ENCODE results near the gene KISS1.

DNA sequence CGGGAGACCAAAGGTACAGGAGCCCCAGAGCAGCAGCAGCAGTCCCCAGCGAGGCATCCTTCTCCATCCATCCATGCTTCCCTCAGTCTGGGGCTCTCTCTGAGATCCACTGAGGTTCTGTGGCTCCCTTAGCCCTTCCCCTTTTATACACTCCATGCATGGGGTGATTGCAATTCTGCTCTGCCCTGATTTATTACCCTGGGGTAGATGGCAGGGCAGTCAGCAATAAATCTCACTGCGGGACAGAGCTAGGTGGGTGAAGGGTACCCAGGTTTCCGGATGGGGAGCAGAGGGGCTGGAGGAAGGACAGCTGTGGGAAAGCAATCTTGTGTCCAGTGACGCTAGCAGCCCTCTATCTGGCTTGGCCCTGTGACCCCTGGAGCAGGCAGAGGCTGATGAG lies 30.1 kb downstream of the KISS1 start, which contains the start of gene REN:
- TF ChIP-seq, protein P1, sequence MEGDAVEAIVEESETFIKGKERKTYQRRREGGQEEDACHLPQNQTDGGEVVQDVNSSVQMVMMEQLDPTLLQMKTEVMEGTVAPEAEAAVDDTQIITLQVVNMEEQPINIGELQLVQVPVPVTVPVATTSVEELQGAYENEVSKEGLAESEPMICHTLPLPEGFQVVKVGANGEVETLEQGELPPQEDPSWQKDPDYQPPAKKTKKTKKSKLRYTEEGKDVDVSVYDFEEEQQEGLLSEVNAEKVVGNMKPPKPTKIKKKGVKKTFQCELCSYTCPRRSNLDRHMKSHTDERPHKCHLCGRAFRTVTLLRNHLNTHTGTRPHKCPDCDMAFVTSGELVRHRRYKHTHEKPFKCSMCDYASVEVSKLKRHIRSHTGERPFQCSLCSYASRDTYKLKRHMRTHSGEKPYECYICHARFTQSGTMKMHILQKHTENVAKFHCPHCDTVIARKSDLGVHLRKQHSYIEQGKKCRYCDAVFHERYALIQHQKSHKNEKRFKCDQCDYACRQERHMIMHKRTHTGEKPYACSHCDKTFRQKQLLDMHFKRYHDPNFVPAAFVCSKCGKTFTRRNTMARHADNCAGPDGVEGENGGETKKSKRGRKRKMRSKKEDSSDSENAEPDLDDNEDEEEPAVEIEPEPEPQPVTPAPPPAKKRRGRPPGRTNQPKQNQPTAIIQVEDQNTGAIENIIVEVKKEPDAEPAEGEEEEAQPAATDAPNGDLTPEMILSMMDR (IDR thresholded peaks at IDR 0.05 in 2 of 3, conservative IDR thresholded peaks at IDR 0.05 in 1 of 3; ENCODE audit: borderline replicate concordance in 1 of 3, insufficient read depth in 1 of 3, low read depth in 2 of 3, low read length in 2 of 3), result no peak
- TF ChIP-seq TCF7L2 (IDR thresholded peaks at IDR 0.05; ENCODE audit: borderline replicate concordance, extremely low read depth, insufficient read depth, insufficient read length) (no peak), POLR2AphosphoS5 (IDR thresholded peaks at IDR 0.05; ENCODE audit: low read depth, low read length) (no peak), POLR2A (IDR thresholded peaks at IDR 0.05; ENCODE audit: borderline replicate concordance, extremely low read depth, insufficient read depth, insufficient read length) (no peak), ZNF274 (IDR thresholded peaks at IDR 0.05; ENCODE audit: low read depth, low read length) (no peak)
- TF ChIP-seq, protein P2, sequence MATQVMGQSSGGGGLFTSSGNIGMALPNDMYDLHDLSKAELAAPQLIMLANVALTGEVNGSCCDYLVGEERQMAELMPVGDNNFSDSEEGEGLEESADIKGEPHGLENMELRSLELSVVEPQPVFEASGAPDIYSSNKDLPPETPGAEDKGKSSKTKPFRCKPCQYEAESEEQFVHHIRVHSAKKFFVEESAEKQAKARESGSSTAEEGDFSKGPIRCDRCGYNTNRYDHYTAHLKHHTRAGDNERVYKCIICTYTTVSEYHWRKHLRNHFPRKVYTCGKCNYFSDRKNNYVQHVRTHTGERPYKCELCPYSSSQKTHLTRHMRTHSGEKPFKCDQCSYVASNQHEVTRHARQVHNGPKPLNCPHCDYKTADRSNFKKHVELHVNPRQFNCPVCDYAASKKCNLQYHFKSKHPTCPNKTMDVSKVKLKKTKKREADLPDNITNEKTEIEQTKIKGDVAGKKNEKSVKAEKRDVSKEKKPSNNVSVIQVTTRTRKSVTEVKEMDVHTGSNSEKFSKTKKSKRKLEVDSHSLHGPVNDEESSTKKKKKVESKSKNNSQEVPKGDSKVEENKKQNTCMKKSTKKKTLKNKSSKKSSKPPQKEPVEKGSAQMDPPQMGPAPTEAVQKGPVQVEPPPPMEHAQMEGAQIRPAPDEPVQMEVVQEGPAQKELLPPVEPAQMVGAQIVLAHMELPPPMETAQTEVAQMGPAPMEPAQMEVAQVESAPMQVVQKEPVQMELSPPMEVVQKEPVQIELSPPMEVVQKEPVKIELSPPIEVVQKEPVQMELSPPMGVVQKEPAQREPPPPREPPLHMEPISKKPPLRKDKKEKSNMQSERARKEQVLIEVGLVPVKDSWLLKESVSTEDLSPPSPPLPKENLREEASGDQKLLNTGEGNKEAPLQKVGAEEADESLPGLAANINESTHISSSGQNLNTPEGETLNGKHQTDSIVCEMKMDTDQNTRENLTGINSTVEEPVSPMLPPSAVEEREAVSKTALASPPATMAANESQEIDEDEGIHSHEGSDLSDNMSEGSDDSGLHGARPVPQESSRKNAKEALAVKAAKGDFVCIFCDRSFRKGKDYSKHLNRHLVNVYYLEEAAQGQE (IDR thresholded peaks at IDR 0.05; ENCODE audit: low read depth), result no peak
- TF ChIP-seq, protein P3, sequence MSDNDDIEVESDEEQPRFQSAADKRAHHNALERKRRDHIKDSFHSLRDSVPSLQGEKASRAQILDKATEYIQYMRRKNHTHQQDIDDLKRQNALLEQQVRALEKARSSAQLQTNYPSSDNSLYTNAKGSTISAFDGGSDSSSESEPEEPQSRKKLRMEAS (IDR thresholded peaks at IDR 0.05), result no peak
- TF ChIP-seq, protein P4, sequence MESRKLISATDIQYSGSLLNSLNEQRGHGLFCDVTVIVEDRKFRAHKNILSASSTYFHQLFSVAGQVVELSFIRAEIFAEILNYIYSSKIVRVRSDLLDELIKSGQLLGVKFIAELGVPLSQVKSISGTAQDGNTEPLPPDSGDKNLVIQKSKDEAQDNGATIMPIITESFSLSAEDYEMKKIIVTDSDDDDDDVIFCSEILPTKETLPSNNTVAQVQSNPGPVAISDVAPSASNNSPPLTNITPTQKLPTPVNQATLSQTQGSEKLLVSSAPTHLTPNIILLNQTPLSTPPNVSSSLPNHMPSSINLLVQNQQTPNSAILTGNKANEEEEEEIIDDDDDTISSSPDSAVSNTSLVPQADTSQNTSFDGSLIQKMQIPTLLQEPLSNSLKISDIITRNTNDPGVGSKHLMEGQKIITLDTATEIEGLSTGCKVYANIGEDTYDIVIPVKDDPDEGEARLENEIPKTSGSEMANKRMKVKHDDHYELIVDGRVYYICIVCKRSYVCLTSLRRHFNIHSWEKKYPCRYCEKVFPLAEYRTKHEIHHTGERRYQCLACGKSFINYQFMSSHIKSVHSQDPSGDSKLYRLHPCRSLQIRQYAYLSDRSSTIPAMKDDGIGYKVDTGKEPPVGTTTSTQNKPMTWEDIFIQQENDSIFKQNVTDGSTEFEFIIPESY (IDR thresholded peaks at IDR 0.05; ENCODE audit: extremely low read depth, insufficient replicate concordance, low read length), result no peak
